Fibroblast of lung (primary cell): Measurements from ENCODE around the gene NF1. TPM values are rescaled to one million over a fixed set of nuclear protein-coding genes. Genes with fewer than 3 reads are reported as not detected.
A peak's percentile ranks its signal among the peaks of the same experiment; 100 is the strongest.

Source experiments
- DNase-seq, 2 donors: peaks; one replicate each; pipeline versions ENCODE4 v3.0.0 to v3.0.0-alpha.2; 2010; ENCODE audit warnings: low read depth in 2 of 2
- H2AFZ ChIP-seq: 2 replicates; pipeline ENCODE4 v1.5.1; 2012; ENCODE audit warnings: low read length, control low read depth, inconsistent platforms
- H3K27ac ChIP-seq: 2 replicates; pipeline ENCODE4 v1.5.1; 2011; ENCODE audit warnings: low read length, control low read depth; ENCODE audit not compliant: insufficient read depth
- H3K27me3 ChIP-seq: 2 replicates; pipeline ENCODE4 v1.5.1; 2011; ENCODE audit warnings: mild to moderate bottlenecking, low read length; ENCODE audit not compliant: control insufficient read depth, insufficient read depth
- H3K36me3 ChIP-seq: 2 replicates; pipeline ENCODE4 v1.5.1; 2011; ENCODE audit warnings: low read length; ENCODE audit not compliant: control insufficient read depth, insufficient read depth
- H3K4me1 ChIP-seq: 2 replicates; pipeline ENCODE4 v1.5.1; 2011; ENCODE audit warnings: low read length; ENCODE audit not compliant: control insufficient read depth, insufficient read depth; ENCODE audit errors: extremely low read depth
- H3K4me2 ChIP-seq: 2 replicates; pipeline ENCODE4 v1.5.1; 2011; ENCODE audit warnings: low read length, control low read depth; ENCODE audit not compliant: insufficient read depth; ENCODE audit errors: extremely low read depth
- H3K4me3 ChIP-seq, 4 experiments: fragments of 200-600 bp in 1 of 4; sonication (generic) in 1 of 4; replicated peaks in 1 of 4; 2 replicates each; pipeline ENCODE4 v1.5.1; 2011 to 2016; ENCODE audit warnings: low read length in 4 of 4, low read depth in 3 of 4, mild to moderate bottlenecking in 3 of 4, control low read depth in 2 of 4, inconsistent platforms in 1 of 4, mixed read lengths in 1 of 4; ENCODE audit not compliant: insufficient read depth in 1 of 4; ENCODE audit errors: control extremely low read depth in 1 of 4
- H3K79me2 ChIP-seq: 2 replicates; pipeline ENCODE4 v1.5.1; 2012; ENCODE audit warnings: mild to moderate bottlenecking, low read length, inconsistent platforms; ENCODE audit not compliant: control insufficient read depth, insufficient read depth
- H3K9ac ChIP-seq: 2 replicates; pipeline ENCODE4 v1.5.1; 2011; ENCODE audit warnings: mild to moderate bottlenecking, low read length, control low read depth; ENCODE audit not compliant: insufficient read depth
- H3K9me3 ChIP-seq: 2 replicates; pipeline ENCODE4 v1.5.1; 2012; ENCODE audit warnings: low read depth, low read length; ENCODE audit not compliant: control insufficient read depth, insufficient read depth
- H4K20me1 ChIP-seq: 2 replicates; pipeline ENCODE4 v1.5.1; 2011; ENCODE audit warnings: low read length; ENCODE audit not compliant: control insufficient read depth, insufficient read depth; ENCODE audit errors: extremely low read depth
- EZH2 ChIP-seq: IDR thresholded peaks from 2 replicates; pipeline ENCODE4 v1.5.1; 2012; ENCODE audit warnings: low read length, control low read depth, mild to moderate bottlenecking; ENCODE audit errors: missing control alignments
- polyA plus RNA-seq, 2 donors: library from polyadenylated mRNA; depleted of rRNA in 1 of 2; stranded (reverse) in 1 of 2; unstranded in 1 of 2; fragments of >200 nt; gene quantifications; 2 replicates each; pipeline ENCODE4 v1.2.1, GENCODE V29; 2011 to 2012; ENCODE audit warnings: missing spikeins in 1 of 2
- total RNA-seq: library from RNA; depleted of rRNA; stranded (reverse); fragments of >200 nt; gene quantifications from 2 replicates; pipeline ENCODE4 v1.2.1, GENCODE V29; 2014
- TF ChIP-seq, protein P1 (sequence below), 2 donors: IDR thresholded peaks in 1 of 2; conservative IDR thresholded peaks in 1 of 2; 1 replicate in 1 of 2; 2 replicates in 1 of 2; pipeline ENCODE4 v1.5.1; 2011 to 2012; ENCODE audit warnings: low read length in 2 of 2, control low read depth in 1 of 2, inconsistent platforms in 1 of 2, low read depth in 1 of 2, mild to moderate bottlenecking in 1 of 2

The NF1 gene
- total and polyA plus RNA-seq, 2 donors (not counting 1 experiment from before 2014, with no cell fraction given), result 52.8 to 78.8 TPM

DNA sequence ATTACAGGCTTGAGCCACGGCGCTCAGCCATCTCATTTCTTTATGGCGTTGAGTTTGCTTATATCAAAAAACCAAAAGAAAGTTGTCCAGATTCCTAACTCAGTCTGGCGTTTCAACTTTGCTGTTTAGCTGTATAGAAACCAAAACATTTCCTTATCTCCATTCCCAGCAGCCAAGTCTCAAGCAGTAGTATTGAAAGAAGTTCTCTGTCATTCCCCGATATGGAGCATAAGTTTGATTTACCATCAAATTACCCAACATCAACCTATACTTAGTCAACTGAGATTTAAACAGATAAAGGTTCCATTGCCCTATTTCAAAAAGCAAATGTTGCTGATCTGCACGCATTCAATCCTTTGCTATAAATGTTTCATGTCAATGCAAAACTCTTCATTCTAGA, 269.2 kb downstream of the NF1 start:
- H3K79me2 ChIP-seq, result no peaks in the 10 kb centered on the region
- TF ChIP-seq EZH2, result no peak
- TF ChIP-seq, protein P1, sequence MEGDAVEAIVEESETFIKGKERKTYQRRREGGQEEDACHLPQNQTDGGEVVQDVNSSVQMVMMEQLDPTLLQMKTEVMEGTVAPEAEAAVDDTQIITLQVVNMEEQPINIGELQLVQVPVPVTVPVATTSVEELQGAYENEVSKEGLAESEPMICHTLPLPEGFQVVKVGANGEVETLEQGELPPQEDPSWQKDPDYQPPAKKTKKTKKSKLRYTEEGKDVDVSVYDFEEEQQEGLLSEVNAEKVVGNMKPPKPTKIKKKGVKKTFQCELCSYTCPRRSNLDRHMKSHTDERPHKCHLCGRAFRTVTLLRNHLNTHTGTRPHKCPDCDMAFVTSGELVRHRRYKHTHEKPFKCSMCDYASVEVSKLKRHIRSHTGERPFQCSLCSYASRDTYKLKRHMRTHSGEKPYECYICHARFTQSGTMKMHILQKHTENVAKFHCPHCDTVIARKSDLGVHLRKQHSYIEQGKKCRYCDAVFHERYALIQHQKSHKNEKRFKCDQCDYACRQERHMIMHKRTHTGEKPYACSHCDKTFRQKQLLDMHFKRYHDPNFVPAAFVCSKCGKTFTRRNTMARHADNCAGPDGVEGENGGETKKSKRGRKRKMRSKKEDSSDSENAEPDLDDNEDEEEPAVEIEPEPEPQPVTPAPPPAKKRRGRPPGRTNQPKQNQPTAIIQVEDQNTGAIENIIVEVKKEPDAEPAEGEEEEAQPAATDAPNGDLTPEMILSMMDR (conservative IDR thresholded peaks at IDR 0.05 in 1 of 2, IDR thresholded peaks at IDR 0.05 in 1 of 2; ENCODE audit: low read depth in 1 of 2, low read length in 2 of 2), result no peak
- no peaks in the 10 kb centered on the region for H3K4me1 ChIP-seq
- H3K9ac ChIP-seq, result no peak overlapping the region
- no peak overlapping the region for H2AFZ ChIP-seq
- no peak for DNase-seq
- no peaks in the 10 kb centered on the region for H4K20me1 ChIP-seq
- H3K9me3 ChIP-seq, result no peaks in the 10 kb centered on the region
- H3K27me3 ChIP-seq, result no peaks in the 10 kb centered on the region
- H3K27ac ChIP-seq, result no peak overlapping the region
- no peaks in the 10 kb centered on the region for H3K36me3 ChIP-seq
- no peak overlapping the region for H3K4me3 ChIP-seq
- no peak overlapping the region for H3K4me2 ChIP-seq

DNA sequence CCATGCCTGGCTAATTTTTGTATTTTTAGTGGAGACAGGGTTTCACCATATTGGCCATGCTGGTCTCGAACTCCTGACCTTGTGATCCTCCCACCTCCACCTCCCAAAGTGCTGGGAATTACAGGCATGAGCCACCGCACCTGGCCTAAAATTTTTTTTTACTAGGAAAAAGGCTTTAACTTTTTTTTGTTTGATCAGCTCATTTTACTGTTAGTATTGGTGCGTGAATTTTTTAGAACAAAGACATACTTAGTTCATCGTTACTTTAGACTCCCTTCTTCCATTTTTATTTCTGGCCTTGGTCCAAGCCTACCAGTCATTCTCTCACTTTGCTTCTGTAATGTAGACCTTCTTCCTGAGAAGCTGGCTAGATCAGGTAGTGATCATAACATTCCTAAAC, 271.3 kb downstream of the NF1 start:
- Histone ChIP-seq H3K27ac (no peak overlapping the region), H3K9ac (no peak overlapping the region), H3K79me2 (no peaks in the 10 kb centered on the region), H3K4me1 (no peaks in the 10 kb centered on the region), H3K36me3 (no peaks in the 10 kb centered on the region), H2AFZ (no peak overlapping the region), H4K20me1 (no peaks in the 10 kb centered on the region), H3K4me3 (no peak overlapping the region), H3K27me3 (no peaks in the 10 kb centered on the region), H3K9me3 (no peaks in the 10 kb centered on the region), H3K4me2 (no peak overlapping the region)
- DNase-seq, result no peak
- TF ChIP-seq, protein P1 (conservative IDR thresholded peaks at IDR 0.05 in 1 of 2, IDR thresholded peaks at IDR 0.05 in 1 of 2; ENCODE audit: low read depth in 1 of 2, low read length in 2 of 2), result no peak
- TF ChIP-seq EZH2, result no peak

DNA sequence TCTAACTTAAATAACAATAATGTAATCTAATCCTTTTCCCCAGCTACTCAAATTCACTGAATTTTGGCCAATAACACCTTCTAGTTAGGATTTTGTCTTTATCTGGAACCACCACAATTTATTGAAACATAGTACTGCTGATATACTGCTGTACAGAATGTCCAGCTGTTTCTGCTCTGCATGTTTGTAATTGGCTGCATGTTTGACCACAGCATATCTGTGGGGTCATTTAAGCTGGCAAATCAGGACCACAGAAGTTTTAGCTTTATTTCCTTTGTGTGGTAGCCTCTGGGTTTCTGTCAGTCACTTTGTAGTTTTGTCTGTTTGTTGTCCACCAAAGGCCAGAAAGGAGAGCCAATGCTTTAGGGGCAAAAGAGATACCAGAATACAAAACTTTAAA, 274.5 kb downstream of the NF1 start:
- Histone ChIP-seq H2AFZ (no peak overlapping the region), H3K9me3 (no peaks in the 10 kb centered on the region), H3K4me2 (no peak overlapping the region), H3K27ac (no peak overlapping the region), H3K36me3 (no peaks in the 10 kb centered on the region), H3K9ac (no peak overlapping the region), H3K27me3 (no peaks in the 10 kb centered on the region), H4K20me1 (no peaks in the 10 kb centered on the region), H3K4me3 (no peak overlapping the region), H3K79me2 (no peaks in the 10 kb centered on the region), H3K4me1 (no peaks in the 10 kb centered on the region)
- no peak for TF ChIP-seq EZH2
- TF ChIP-seq, protein P1 (conservative IDR thresholded peaks at IDR 0.05 in 1 of 2, IDR thresholded peaks at IDR 0.05 in 1 of 2; ENCODE audit: low read depth in 1 of 2, low read length in 2 of 2), result no peak
- peak; percentile 45 to 63 for DNase-seq
